Upper lobe of left lung (tissue), 6 donors: ENCODE results near the gene RYR3. TPM values are rescaled to one million over a fixed set of nuclear protein-coding genes. Genes with fewer than 3 reads are reported as not detected.
A peak's percentile ranks its signal among the peaks of the same experiment; 100 is the strongest.

Source experiments
- ATAC-seq, 2 donors: fragments of 200-7000 bp; cut with Tn5 transposase; one replicate each; pipeline ENCODE4 v1.9.1; 2022; ENCODE audit warnings: mild to moderate bottlenecking in 2 of 2, moderate library complexity in 2 of 2; ENCODE audit not compliant: low FRiP score in 2 of 2
- DNase-seq, 2 donors: peaks; one replicate each; pipeline ENCODE4 v3.0.0-alpha.2; 2019 to 2020
- H3K27ac ChIP-seq, 4 donors: fragments of 200-600 bp; sonication (generic); one replicate each; pipeline ENCODE4 v1.5.1; 2016 to 2019
- H3K27me3 ChIP-seq, 4 donors: fragments of 200-600 bp; sonication (generic); one replicate each; pipeline ENCODE4 v1.5.1; 2017 to 2019
- H3K36me3 ChIP-seq, 4 donors: fragments of 200-600 bp; sonication (generic); one replicate each; pipeline ENCODE4 v1.5.1; 2016 to 2019
- H3K4me1 ChIP-seq, 4 donors: fragments of 200-600 bp; sonication (generic); one replicate each; pipeline ENCODE4 v1.5.1; 2018 to 2019
- H3K4me3 ChIP-seq, 4 donors: fragments of 200-600 bp; sonication (generic); one replicate each; pipeline ENCODE4 v1.5.1; 2017 to 2019; ENCODE audit warnings: mild to moderate bottlenecking in 2 of 4, moderate library complexity in 1 of 4
- H3K9me3 ChIP-seq, 4 donors: fragments of 200-600 bp; sonication (generic); one replicate each; pipeline ENCODE4 v1.5.1; 2018 to 2019
- EP300 ChIP-seq, 4 donors: sonication (generic); formaldehyde crosslinking; IDR thresholded peaks; one replicate each; pipeline ENCODE4 v1.5.1; 2017; ENCODE audit warnings: antibody characterized with exemption in 4 of 4, control low read depth in 2 of 4
- POLR2A ChIP-seq, 4 donors: fragments of 450-650 bp; IDR thresholded peaks; one replicate each; pipeline ENCODE4 v1.5.1; 2016 to 2017; ENCODE audit warnings: antibody characterized with exemption in 4 of 4, mild to moderate bottlenecking in 2 of 4
- POLR2AphosphoS5 ChIP-seq, 2 donors: sonication (generic); formaldehyde crosslinking; IDR thresholded peaks; one replicate each; pipeline ENCODE4 v1.5.1; 2017; ENCODE audit warnings: antibody characterized with exemption in 2 of 2
- whole genome bisulfite sequencing, 2 donors: methylation state at CpG; one replicate each; pipeline ENCODE4 v1.1.5; 2017 to 2018; 5-methylcytosine and 5-hydroxymethylcytosine counted together
- total RNA-seq, 6 donors: library from RNA; depleted of rRNA in 4 of 6; stranded (reverse); fragments of >200 nt in 4 of 6; gene quantifications; one replicate each; pipeline versions ENCODE4 v1.1.0 to v1.2.1, GENCODE V29; 2016 to 2021
- TF ChIP-seq, protein P1 (sequence below), 6 experiments: fragments of 450-650 bp in 4 of 6; fragments of 200-600 bp in 2 of 6; sonication (generic) in 2 of 6; IDR thresholded peaks; one replicate each; pipeline ENCODE4 v1.5.1; 2016 to 2019; ENCODE audit warnings: antibody characterized with exemption in 6 of 6
- donor health status: DM: no; HTN: no; CAD: no; lungs with moderate emphysema.
- donor health status: DM: no; HTN: yes; CAD: no; lungs with severe emphysema.

The RYR3 gene
- total RNA-seq, 6 donors from 2014 or later: under 0.01 to 0.34 (median 0.15) TPM

DNA sequence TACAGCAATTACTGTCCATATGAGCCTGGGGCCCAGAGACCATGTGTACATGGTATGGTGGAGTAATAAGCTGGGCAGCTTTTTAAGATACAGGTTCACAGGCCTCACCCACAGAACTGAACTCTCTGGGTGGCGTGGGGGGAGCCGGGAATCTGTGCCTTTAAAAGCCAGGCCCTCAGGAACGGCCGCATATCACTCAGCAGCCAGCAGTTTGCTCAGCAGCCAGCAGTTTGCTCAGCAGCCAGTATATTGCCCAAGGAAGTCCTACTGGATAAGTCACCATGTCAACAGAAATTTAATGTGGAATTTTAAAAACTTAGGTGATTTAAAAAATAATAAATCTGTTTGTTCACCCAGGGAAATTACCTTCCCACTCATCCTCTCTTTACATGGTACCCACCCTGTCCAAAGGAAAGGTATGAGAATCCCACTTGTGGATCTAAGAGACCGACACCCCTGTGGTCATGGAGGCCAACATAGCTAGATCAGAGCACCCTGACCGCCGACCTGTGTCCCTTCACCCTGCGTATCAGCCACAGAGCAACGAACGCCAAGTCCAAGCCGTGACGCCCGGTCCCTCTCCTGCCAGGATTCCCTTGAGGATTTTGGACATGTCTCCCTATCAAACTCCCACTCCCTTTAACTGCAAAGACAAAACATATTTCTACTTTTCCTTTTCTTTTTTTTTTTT lies 561.8 kb downstream of the RYR3 start:
- Histone ChIP-seq H3K4me3 (no peak overlapping the region), H3K36me3 (peaks cover 0 to 3% (median 0%) of the 10 kb centered on the region in 4 donors), H3K9me3 (no peaks in the 10 kb centered on the region), H3K27ac (no peak overlapping the region), H3K27me3 (no peaks in the 10 kb centered on the region), H3K4me1 (no peaks in the 10 kb centered on the region)
- no peak for TF ChIP-seq POLR2AphosphoS5 (IDR thresholded peaks at IDR 0.05)
- TF ChIP-seq POLR2A (IDR thresholded peaks at IDR 0.05): no peak
- TF ChIP-seq EP300 (IDR thresholded peaks at IDR 0.05): no peak
- TF ChIP-seq, protein P1, sequence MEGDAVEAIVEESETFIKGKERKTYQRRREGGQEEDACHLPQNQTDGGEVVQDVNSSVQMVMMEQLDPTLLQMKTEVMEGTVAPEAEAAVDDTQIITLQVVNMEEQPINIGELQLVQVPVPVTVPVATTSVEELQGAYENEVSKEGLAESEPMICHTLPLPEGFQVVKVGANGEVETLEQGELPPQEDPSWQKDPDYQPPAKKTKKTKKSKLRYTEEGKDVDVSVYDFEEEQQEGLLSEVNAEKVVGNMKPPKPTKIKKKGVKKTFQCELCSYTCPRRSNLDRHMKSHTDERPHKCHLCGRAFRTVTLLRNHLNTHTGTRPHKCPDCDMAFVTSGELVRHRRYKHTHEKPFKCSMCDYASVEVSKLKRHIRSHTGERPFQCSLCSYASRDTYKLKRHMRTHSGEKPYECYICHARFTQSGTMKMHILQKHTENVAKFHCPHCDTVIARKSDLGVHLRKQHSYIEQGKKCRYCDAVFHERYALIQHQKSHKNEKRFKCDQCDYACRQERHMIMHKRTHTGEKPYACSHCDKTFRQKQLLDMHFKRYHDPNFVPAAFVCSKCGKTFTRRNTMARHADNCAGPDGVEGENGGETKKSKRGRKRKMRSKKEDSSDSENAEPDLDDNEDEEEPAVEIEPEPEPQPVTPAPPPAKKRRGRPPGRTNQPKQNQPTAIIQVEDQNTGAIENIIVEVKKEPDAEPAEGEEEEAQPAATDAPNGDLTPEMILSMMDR (IDR thresholded peaks at IDR 0.05): no peak
- ATAC-seq: no peak
- peak in 1 of 2 donors; percentile 10 for DNase-seq
- WGBS, 2 donors: 82 to 91% methylated on average over 13 of the region's 13 CpGs

DNA sequence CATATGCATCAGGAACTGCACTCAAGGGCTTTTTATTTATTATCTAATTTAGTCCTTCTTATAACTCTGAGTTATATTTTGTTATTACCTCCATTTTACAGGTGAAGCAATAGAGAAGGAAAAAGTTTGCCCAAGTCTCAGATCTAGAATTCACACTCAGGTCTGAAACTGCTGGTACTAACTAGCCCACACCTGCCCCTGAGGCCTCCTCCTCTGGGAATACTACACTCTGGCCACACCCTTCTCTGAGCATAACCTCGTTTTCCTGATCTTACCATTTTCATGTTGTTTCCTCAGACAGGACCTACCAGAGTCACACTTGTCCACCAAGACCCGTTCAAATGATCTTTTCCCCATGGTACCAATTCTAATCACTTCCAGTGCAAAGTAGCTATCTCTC lies 563.4 kb downstream of the RYR3 start:
- Histone ChIP-seq H3K27ac (no peak overlapping the region), H3K9me3 (no peaks in the 10 kb centered on the region), H3K36me3 (peaks cover 0 to 3% (median 0%) of the 10 kb centered on the region in 4 donors), H3K27me3 (no peaks in the 10 kb centered on the region), H3K4me3 (no peak overlapping the region), H3K4me1 (no peaks in the 10 kb centered on the region)
- DNase-seq: no peak
- TF ChIP-seq POLR2AphosphoS5 (IDR thresholded peaks at IDR 0.05) (no peak), EP300 (IDR thresholded peaks at IDR 0.05) (no peak), POLR2A (IDR thresholded peaks at IDR 0.05) (no peak)
- TF ChIP-seq, protein P1 (IDR thresholded peaks at IDR 0.05): no peak
- 89 to 90% methylated on average over 2 of the region's 2 CpGs for WGBS, 2 donors
- no peak for ATAC-seq

DNA sequence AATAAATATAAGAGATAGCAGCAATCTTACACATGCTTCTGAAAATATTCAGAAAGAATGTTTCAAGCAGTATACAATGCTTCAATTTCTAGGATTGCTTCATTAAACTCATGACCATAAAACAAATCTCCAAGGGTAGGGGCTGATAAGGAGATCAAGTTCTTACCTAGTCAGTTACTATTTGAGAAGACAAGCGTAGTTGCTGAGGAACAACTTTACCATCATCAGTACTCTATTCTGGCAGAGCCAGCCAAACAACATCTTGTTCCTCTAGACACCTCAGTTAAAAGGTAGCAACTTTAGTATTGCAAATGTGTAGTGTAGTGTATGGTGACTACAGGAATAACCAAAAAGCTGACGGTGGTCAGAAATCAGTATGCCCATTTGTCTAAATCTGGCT lies 572.2 kb downstream of the RYR3 start:
- H3K4me3 ChIP-seq: no peak overlapping the region
- H3K9me3 ChIP-seq: no peaks in the 10 kb centered on the region
- DNase-seq: no peak
- TF ChIP-seq POLR2A (IDR thresholded peaks at IDR 0.05) (no peak), POLR2AphosphoS5 (IDR thresholded peaks at IDR 0.05) (no peak), EP300 (IDR thresholded peaks at IDR 0.05) (no peak)
- TF ChIP-seq, protein P1 (IDR thresholded peaks at IDR 0.05): no peak
- H3K27ac ChIP-seq: no peak overlapping the region
- H3K27me3 ChIP-seq: no peaks in the 10 kb centered on the region
- H3K4me1 ChIP-seq: no peaks in the 10 kb centered on the region
- no peak for ATAC-seq
- no peaks in the 10 kb centered on the region for H3K36me3 ChIP-seq
- WGBS, 2 donors: 89 to 92% methylated on average over 2 of the region's 2 CpGs

DNA sequence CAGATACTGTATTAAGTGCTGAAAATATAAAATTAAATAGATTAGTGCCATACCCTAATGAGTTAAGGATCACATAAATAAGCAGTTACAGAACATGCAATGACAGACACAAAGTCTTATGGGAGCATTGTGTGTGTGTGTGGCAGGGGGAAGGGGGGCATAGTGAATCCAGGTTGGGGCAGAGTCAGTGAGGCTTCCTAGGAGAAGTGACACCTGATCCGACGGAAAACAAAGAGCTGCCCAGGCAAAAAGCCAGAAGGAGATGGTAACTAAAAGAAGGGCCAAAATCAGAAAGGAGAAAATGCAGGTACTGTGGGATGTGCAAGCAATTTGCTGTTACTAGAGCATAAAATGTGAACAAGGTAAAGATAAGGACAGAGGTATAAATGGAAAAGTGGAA lies 577.4 kb downstream of the RYR3 start:
- no peak for ATAC-seq
- 45 to 87% methylated on average over 2 of the region's 2 CpGs for WGBS, 2 donors
- no peak for DNase-seq

More for the DNA sequence above, 577.4 kb downstream of the RYR3 start:
- H3K27me3 ChIP-seq: no peaks in the 10 kb centered on the region
- no peaks in the 10 kb centered on the region for H3K4me1 ChIP-seq
- no peaks in the 10 kb centered on the region for H3K36me3 ChIP-seq
- H3K27ac ChIP-seq: no peak overlapping the region
- H3K9me3 ChIP-seq: no peaks in the 10 kb centered on the region
- no peak overlapping the region for H3K4me3 ChIP-seq
- TF ChIP-seq EP300 (IDR thresholded peaks at IDR 0.05) (no peak), POLR2AphosphoS5 (IDR thresholded peaks at IDR 0.05) (no peak), POLR2A (IDR thresholded peaks at IDR 0.05) (no peak)
- TF ChIP-seq, protein P1 (IDR thresholded peaks at IDR 0.05): no peak
